BJ (cell line): ENCODE results near the gene TNNI2. TPM values are rescaled to one million over a fixed set of nuclear protein-coding genes. Genes with fewer than 3 reads are reported as not detected.
"Not testable (repeated sequence)": the region's sequence is repeated elsewhere in the genome, so short reads cannot be mapped to it uniquely, and the experiment has no call there.

Experiments used
- CTCF ChIA-PET: fragments of 350-600 bp; formaldehyde crosslinking; extraction: SDS; loops from one replicate; lab custom pipeline; 2021; ENCODE audit warnings: antibody characterized with exemption, inconsistent platforms; lab: Yijun Ruan, JAX
- POLR2A ChIA-PET: fragments of 300-600 bp; sonication (Branson Sonifier 250); formaldehyde crosslinking; extraction: SDS; loops from one replicate; lab custom pipeline; 2021; ENCODE audit warnings: antibody characterized with exemption; lab: Charles Lee
- DNase-seq: peaks from one replicate; pipeline ENCODE4 v3.0.0-alpha.2; 2011; ENCODE audit warnings: low read depth
- H3K27me3 ChIP-seq: 2 replicates; pipeline ENCODE4 v1.6.0; 2011; ENCODE audit warnings: low read length; ENCODE audit not compliant: control insufficient read depth, insufficient read depth
- H3K36me3 ChIP-seq: 2 replicates; pipeline ENCODE4 v1.5.1; 2011; ENCODE audit warnings: low read length; ENCODE audit not compliant: control insufficient read depth, insufficient read depth
- H3K4me3 ChIP-seq: 2 replicates; pipeline ENCODE4 v1.5.1; 2011; ENCODE audit warnings: low read depth, mild to moderate bottlenecking, control low read depth, low read length
- polyA plus RNA-seq: library from polyadenylated mRNA; depleted of rRNA; stranded (reverse); fragments of >200 nt; gene quantifications from 2 replicates; pipeline ENCODE4 v1.2.3, GENCODE V29; 2011
- TF ChIP-seq, protein P1 (sequence below): IDR thresholded peaks from 2 replicates; pipeline ENCODE4 v1.5.1; 2011; ENCODE audit warnings: low read depth, mild to moderate bottlenecking, control low read depth, inconsistent platforms, low read length, moderate library complexity; ENCODE audit not compliant: insufficient read depth

The TNNI2 gene
- polyA plus RNA-seq, 1 experiment: not detected

DNA sequence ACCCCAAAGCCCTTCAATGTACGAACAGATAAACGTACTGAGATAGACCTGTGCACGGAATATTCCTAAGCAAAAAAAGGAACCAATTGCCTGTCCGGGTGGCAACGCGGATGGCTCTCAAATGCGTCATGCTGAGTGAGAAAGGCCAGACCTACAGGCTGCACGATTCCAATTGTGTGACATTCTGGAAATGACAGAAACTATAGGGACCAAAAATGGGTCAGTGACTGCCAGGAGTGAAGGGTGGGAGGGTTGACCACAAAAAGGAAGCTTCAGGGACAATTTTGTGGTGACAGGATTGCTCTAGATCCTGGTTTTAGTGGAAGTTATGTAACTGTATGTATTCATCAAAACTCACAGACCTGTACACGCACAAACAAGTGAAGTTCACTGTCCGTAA lies 28.0 kb upstream of the TNNI2 start:
- TF ChIP-seq, protein P1, sequence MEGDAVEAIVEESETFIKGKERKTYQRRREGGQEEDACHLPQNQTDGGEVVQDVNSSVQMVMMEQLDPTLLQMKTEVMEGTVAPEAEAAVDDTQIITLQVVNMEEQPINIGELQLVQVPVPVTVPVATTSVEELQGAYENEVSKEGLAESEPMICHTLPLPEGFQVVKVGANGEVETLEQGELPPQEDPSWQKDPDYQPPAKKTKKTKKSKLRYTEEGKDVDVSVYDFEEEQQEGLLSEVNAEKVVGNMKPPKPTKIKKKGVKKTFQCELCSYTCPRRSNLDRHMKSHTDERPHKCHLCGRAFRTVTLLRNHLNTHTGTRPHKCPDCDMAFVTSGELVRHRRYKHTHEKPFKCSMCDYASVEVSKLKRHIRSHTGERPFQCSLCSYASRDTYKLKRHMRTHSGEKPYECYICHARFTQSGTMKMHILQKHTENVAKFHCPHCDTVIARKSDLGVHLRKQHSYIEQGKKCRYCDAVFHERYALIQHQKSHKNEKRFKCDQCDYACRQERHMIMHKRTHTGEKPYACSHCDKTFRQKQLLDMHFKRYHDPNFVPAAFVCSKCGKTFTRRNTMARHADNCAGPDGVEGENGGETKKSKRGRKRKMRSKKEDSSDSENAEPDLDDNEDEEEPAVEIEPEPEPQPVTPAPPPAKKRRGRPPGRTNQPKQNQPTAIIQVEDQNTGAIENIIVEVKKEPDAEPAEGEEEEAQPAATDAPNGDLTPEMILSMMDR: no peak
- H3K36me3 ChIP-seq: no peaks in the 10 kb centered on the region
- ChIA-PET POLR2A (no interaction called here), CTCF (no interaction called here)
- H3K4me3 ChIP-seq: no peak overlapping the region
- DNase-seq: no peak
- peaks cover 6% of the 10 kb centered on the region for H3K27me3 ChIP-seq

DNA sequence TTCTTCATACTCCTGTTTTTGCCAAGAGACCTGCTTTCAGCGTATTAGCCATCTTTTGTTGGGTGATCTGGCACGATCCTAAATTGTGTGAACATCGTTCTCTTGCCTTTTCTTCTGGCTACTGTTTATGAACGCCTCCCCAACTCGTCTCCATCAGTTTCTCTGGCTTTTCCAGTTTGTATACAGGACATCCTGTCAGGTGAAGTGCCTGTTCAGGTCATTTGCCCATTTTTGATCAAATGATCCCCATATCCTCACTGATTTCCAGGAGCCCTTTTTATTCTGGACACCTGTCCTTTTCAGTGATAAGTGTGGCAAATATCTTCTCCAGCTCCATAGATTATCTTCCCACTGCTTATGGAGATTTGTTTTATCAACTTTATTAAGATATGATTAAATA lies 26.5 kb upstream of the TNNI2 start:
- POLR2A ChIA-PET: no interaction called here
- H3K36me3 ChIP-seq: no peaks in the 10 kb centered on the region
- CTCF ChIA-PET: interaction anchor here (0.6 to 1.0 kb wide), 2 partner anchors 18 to 118 kb away, joined by 3 to 6 read pairs; no protein-coding TSS in a partner anchor

DNA sequence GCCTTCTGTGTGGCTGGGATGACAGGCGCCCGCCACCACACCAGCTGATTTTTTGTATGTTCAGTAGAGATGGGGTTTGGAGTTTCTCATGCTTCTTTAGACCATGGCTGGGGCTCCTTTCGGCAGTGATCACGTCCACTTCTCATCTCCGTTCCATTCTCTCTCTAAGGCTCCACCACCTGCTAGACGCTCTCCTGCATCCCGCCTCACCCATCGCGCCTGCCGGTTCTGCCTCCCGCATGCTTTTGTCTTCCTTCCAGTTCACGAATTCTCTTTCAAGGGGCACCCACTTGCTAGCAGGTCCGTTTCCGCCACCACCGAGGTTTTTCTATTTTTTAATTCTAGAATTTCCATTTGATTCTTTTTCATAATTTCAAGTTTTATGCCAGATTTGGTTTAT lies 26.0 kb upstream of the TNNI2 start:
- H3K27me3 ChIP-seq: peaks cover 8% of the 10 kb centered on the region
- ChIA-PET POLR2A (no interaction called here), CTCF (interaction anchor here (1.0 kb wide), 1 partner anchor 119 kb away, joined by 3 read pairs; no protein-coding TSS in a partner anchor)
- H3K36me3 ChIP-seq: no peaks in the 10 kb centered on the region
- no peak for DNase-seq
- H3K4me3 ChIP-seq: no peak overlapping the region
- TF ChIP-seq, protein P1: no peak

More for the DNA sequence above, 26.5 kb upstream of the TNNI2 start:
- H3K4me3 ChIP-seq: no peak overlapping the region
- peaks cover 7% of the 10 kb centered on the region for H3K27me3 ChIP-seq
- DNase-seq: no peak
- TF ChIP-seq, protein P1: no peak

DNA sequence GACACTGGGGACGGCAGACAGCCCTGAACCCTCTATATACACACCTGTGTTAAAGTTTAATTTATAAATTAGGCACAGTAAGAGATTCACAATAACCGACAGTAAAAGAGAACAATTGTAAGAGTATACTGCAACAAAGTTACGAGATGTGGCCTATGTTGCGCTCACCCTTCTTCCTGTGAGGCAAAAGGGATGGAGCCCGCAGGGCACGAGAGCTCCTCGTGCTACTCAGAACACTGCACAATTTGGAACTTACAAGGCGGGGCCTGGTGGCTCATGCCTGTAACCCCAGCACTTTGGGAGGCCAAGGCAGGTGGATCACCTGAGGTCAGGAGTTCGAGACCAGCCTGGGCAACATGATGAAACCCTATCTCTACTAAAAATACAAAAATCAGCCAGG lies 25.4 kb upstream of the TNNI2 start:
- DNase-seq, H3K4me3 ChIP-seq, POLR2A ChIA-PET, H3K36me3 ChIP-seq, H3K27me3 ChIP-seq, CTCF ChIA-PET: not testable (repeated sequence)

DNA sequence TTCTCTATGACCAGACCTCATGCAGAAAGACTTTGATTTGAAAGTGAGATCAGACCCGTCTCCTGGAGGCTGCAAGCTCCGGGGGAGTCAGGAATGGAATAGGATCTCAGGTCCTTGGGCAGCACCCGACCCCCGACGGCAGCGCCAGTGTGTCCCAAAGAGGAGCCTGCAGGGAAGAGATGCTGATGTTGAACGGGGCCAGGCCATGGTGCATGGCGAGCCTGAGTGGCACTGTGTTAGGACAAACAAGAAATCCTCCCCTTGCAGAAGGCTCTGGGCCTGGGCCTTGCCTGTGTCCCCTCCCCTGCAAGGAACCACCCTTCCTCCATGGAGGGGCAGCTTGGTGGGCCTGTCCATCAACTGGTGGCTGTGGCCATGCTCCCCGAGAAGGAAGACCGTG lies 24.1 kb upstream of the TNNI2 start:
- Histone ChIP-seq H3K4me3 (no peak overlapping the region), H3K36me3 (no peaks in the 10 kb centered on the region), H3K27me3 (peaks cover 8% of the 10 kb centered on the region)
- ChIA-PET POLR2A (no interaction called here), CTCF (interaction anchor here (1.0 to 2.1 kb wide), 2 partner anchors 10 to 18 kb away, joined by 3 to 10 read pairs; no protein-coding TSS in a partner anchor)
- no peak for DNase-seq
- TF ChIP-seq, protein P1: no peak

DNA sequence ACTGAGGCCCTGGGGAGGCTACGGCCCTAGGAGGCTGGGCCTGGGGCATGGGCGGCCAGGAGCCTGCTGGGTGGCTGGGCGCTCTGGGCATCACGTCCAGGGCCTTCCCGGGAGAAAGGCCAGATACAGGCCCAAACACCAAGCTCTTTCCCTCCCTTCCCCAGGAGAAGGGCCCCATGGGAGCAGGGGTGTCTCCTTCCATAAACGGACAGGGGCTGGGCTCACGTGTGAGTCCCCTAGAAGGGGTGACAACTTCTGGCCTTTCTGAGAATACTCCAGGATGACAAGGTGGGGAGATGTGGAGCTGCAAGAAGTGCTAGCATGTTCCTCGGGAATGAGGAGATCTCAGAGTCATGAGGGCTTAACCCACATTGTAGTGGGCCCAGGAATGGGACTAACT lies 23.5 kb upstream of the TNNI2 start:
- no peak overlapping the region for H3K4me3 ChIP-seq
- peaks cover 7% of the 10 kb centered on the region for H3K27me3 ChIP-seq
- TF ChIP-seq, protein P1: no peak
- CTCF ChIA-PET: interaction anchor here (0.6 to 2.1 kb wide), 5 partner anchors 17 to 626 kb away, joined by 3 to 10 read pairs (median 4); no protein-coding TSS in a partner anchor
- POLR2A ChIA-PET: no interaction called here
- no peaks in the 10 kb centered on the region for H3K36me3 ChIP-seq
- no peak for DNase-seq
